HG03342 (cell line): ENCODE measurements around the gene NUBP2.
"Not testable (repeated sequence)": the region's sequence is repeated elsewhere in the genome, so short reads cannot be mapped to it uniquely, and the experiment has no call there.

ENCODE experiments used
- ATAC-seq: cut with Tn5 transposase; IDR thresholded peaks from one replicate; pipeline ENCODE4 v1.9.1; 2021; ENCODE audit warnings: mild to moderate bottlenecking, moderate library complexity; ENCODE audit not compliant: unreplicated experiment

The NUBP2 gene

DNA sequence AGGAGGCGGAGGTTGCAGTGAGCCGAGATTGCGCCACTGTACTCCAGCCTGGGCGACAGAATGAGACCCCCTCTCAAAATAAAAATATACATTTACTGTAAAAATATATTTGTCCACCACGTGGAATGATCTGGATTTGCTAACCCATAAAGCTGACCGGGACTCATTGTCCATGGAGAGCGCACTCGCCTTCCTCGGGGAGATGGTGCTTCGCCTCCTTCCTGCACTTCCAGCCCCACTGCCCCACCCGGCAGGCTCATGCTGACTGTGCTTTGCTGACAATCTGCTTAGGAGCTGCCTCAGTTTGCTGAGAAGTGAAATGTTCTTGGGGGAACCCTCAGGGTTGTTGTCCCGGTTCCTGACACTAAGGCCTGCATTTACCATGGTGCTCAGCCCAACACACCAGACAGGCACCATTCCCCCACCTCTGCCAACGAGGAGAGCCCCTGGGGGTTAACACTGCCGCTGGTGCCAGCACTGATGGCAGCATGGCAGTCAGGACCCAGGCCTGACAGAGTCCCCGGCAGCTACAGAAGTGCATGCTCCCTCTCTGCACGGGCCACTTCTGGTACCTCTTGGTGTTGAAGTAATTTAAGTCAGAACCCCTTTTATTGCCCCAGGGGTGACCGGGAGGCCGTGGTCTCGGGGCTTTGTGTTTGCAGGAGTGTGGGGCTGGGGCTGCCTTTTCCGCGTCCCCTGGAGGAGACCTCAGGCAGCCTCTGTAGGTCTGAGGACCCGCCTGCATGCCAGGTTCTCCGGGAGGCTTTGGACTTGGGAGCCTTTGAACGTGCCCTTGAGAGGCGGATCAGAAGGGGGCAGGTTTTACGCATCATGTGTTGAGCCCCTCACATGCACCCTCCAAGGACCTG lies 2.5 kb downstream of the NUBP2 start:
- ATAC-seq, result no peak

DNA sequence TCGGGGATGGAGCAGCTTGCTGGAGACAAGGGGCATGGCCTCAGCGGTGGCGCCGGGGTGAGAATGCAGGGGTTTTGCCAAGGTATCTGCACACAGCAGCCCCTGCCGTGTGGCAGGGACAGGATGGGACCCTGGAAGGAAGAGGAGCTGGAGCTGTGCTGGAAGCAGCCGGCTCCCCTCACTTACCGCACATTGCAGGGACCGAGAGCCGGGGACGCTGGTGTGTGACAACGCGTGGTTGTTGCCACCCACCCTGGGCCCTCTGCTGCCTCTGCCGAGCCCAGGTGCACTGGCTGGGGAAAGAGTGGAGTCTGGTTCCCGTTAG lies 3.0 kb downstream of the NUBP2 start:
- no peak for ATAC-seq

GRCh38 chr16:1786242-1787055 lies 3.7 kb downstream of the NUBP2 start:
- no peak for ATAC-seq

DNA sequence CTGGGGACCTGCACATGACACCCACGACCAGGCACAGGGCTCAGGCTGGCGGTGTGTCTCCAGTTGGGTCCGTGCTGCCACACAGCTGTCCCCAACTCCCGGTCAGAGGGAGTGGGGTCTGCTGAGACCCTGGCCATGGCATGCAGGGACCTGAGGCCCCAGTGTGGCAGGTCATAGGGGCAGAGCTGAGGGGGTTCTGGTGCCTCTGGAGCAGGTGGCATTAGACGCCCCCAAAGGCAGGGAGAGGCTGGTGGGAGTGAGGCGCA lies 4.2 kb downstream of the NUBP2 start:
- ATAC-seq, result no peak

DNA sequence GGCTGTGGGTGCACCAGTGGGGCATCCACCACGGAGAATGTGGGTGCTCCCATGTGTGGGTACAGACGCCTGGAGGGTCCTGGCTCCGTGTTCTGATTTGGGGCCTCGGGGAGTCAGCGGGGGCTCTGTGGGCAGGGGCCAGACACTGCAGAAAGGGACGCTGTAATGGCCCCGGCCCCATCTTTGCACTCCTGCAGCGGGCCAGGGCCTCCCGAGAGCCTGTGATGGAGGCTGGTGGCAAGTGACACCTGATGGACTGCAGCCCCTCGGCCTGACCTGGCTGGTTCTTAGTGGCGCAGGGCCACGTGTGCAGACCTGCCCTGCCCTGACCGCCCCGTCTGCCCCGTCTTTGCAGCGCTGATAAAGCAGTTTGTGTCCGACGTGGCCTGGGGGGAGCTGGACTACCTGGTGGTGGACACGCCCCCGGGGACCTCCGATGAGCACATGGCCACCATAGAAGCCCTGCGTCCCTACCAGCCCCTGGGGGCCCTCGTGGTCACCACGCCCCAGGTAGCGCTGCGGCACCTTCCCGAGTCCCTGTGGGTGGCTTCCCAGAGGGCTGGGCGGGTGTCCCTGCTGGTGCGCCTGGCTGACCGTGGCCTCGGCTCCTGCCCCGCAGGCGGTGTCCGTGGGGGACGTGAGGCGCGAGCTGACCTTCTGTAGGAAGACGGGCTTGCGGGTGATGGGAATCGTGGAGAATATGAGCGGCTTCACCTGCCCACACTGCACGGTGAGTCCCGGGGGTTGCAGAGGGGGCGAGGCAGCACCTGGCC lies 4.7 kb downstream of the NUBP2 start:
- ATAC-seq, result no peak

GRCh38 chr16:1788095-1788707 lies 5.4 kb downstream of the NUBP2 start:
- ATAC-seq, result no peak

- ATAC-seq, result no peak
These were observed 5.9 kb downstream of the NUBP2 start for GRCh38 chr16:1788708-1789100.

DNA sequence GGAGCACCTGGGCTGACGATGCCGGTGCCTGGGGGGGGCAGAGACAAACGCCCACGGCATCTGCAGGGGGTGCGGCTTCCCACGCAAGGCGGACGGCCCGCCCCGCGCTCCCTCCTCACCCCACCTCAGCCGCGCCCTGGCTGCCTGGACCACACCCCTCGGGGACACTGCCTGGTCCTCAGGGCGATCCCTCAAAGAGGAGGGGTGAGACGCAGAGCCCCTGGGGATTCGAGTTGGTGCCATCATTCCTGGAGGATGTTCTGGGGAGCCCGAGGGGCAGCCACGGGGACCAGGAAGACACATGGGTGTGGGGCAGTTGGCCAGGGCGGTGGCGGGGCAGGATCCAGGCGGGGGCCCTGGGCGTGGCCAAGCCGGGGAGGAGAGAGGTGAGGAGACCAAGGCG lies 6.9 kb downstream of the NUBP2 start:
- no peak for ATAC-seq

- ATAC-seq, result no peak
These were observed 7.5 kb downstream of the NUBP2 start for GRCh38 chr16:1790261-1790610.

- ATAC-seq, result no peak
These were observed 8.0 kb downstream of the NUBP2 start for GRCh38 chr16:1790611-1791255.

GRCh38 chr16:1791256-1791942 lies 8.6 kb downstream of the NUBP2 start:
- no peak for ATAC-seq

- ATAC-seq, result no peak
These were observed 9.4 kb downstream of the NUBP2 start for GRCh38 chr16:1791943-1792812.

- no peak for ATAC-seq
These were observed 10.2 kb downstream of the NUBP2 start for GRCh38 chr16:1792836-1793577.

- ATAC-seq, result no peak
These were observed 10.9 kb downstream of the NUBP2 start, which contains the start of gene IGFALS for GRCh38 chr16:1793578-1794220. Gene IGFALS, minus strand, starts transcription at chr16:1793705. Its CDS starts 53 bp downstream, at chr16:1793652.

- ATAC-seq, result no peak
These were observed 11.6 kb downstream of the NUBP2 start for GRCh38 chr16:1794221-1794871.

- no peak for ATAC-seq
These were observed 12.3 kb downstream of the NUBP2 start for GRCh38 chr16:1794908-1795666.

DNA sequence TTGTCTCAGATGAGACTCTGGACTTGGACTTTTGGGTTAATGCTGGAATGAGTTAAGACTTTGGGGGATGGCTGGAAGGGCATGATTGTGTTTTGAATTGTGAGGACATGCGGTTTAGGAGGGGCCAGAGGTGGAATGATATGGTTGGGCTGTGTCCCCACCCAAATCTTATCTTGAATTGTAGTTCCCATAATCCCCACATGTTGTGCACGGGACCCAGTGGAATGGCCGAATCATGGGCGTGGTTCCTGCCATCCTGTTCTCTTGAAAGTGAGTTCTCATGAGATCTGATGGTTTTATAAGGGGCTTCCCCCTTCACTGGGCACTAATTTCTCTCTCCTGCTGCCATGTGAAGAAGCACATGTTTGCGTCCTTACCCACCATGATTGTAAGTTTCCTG lies 16.5 kb downstream of the NUBP2 start:
- not testable (repeated sequence) for ATAC-seq
